Epithelial cell of esophagus (primary cell): ENCODE results near the gene ECEL1.

Source experiments
- DNase-seq: peaks from one replicate; pipeline ENCODE4 v3.0.0; 2010; ENCODE audit warnings: low read depth
- H3K4me3 ChIP-seq: 2 replicates; pipeline ENCODE4 v1.5.1; 2011; ENCODE audit warnings: mild to moderate bottlenecking, low read length, control low read depth
- CTCF ChIP-seq: IDR thresholded peaks from 2 replicates; pipeline ENCODE4 v1.5.1; 2011; ENCODE audit warnings: low read depth, mild to moderate bottlenecking, low read length, control low read depth, inconsistent platforms; ENCODE audit not compliant: insufficient read depth; ENCODE audit errors: missing control alignments

Gene ECEL1

DNA sequence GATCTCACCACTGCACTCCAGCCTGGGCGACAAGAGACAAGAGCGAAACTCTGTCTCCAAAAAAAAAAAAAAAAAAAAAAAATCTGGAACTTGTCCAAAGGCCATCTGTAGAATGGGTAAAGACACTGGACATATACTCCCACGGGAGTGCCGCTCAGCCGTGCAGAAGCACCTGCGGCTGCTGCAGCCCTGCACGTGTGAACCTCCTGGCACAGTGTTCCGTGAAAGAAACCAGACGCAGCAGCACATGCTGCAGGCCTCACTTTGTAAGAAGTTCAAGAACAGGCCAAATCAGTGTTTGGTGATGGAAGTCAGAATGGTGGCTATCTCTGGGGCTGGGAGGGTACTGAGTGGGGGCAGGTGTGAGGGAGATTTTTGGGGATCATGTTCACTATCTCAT lies 44.8 kb upstream of the ECEL1 start:
- no peak for TF ChIP-seq CTCF
- H3K4me3 ChIP-seq = no peak overlapping the region
- no peak for DNase-seq

DNA sequence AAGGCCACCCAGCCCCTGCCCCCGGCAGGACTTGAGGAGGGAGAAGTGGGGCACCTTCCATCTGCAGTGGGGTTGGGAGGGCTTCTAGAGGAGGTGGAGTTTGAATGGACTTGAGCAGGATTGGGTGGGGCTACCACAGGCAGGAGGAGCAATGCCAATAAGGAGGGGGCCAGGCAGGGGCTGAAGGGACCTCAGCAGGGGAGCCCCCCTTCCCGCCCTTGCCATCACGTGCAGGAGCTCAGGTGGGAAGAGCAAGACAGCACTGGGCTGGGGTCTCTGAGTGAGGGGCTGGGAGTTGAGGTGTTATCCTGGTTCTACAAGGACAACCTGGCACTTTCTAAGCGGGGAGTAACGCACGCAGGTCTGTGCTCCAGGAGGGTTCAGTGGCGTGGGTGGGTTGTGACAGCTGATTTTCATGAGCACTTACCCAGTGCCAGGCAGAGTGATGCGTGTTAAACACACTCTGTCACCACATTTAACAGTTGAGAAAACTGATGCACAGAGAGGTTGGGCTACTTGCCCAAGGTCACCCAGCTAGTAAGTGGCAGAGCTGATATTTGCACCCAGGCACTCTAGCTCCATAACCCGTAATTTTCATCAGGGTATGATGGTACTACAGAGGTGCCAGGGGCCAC lies 43.1 kb upstream of the ECEL1 start:
- no peak for DNase-seq
- no peak for TF ChIP-seq CTCF

DNA sequence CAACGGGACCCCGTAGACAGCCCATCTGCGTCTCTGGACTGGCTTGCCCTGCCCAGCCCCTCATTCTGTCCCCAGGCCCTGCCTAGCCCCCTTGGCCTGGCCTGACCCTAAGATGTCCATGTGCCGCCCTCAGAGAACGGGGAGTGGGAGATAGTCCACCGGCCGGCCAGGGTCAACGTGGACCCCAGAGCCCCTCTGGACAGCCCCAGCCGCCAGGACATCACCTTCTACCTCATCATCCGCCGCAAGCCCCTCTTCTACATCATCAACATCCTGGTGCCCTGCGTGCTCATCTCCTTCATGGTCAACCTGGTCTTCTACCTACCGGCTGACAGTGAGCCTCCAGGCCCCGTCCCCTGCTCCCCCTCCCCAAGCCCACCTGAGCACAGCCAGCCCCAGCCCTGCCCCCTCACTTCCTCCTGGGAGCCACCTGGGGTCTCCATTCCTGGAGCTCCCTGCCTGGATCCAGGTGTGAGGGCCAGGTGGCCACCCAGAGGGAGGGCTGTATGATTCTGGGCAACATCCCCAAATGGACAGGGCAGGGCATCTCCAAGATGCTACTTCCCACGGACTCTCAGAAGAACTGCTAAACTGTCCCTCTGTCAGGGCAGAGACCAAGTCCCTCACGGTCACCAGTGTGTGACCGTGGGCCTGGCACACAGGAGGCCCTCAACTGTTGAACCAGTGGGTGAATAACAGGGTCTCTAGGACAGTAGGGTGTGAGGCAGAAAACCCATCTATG lies 42.3 kb upstream of the ECEL1 start:
- TF ChIP-seq CTCF = no peak
- DNase-seq = no peak
- H3K4me3 ChIP-seq = no peak overlapping the region

More for the DNA sequence above, 43.1 kb upstream of the ECEL1 start:
- no peak overlapping the region for H3K4me3 ChIP-seq

GRCh38 chr2:232528746-232529460 lies 41.3 kb upstream of the ECEL1 start:
- no peak overlapping the region for H3K4me3 ChIP-seq
- DNase-seq = no peak
- no peak for TF ChIP-seq CTCF

DNA sequence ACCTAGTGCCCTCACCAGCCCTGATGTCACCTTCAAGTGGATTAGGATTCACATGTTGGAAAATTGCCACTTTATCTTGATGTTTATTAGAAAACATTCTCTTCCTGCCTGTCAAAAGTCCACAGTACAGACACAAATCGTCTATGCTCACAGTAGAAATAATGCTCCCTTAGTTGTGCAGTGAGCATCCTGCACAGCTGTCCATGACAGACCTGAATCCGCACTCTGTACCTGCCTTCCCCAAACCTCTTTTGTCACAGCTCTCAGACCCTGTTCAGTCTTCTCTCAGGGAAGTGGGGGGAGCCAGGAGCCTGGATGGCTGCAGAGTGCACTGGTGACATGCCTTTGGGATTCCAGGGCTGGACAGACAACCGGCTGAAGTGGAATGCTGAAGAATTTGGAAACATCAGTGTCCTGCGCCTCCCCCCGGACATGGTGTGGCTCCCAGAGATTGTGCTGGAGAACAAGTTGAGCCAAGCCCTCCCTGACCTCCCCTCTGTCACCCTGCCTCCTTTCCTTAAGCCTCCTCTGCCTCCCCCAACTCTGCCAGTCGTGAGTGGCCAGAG lies 40.4 kb upstream of the ECEL1 start:
- no peak for DNase-seq
- no peak for TF ChIP-seq CTCF
- H3K4me3 ChIP-seq = no peak overlapping the region

- no peak for TF ChIP-seq CTCF
- no peak overlapping the region for H3K4me3 ChIP-seq
- DNase-seq = no peak
Observed at GRCh38 chr2:232526372-232526941, 38.8 kb upstream of the ECEL1 start.
